Smooth muscle cell (in vitro differentiated cells): Measurements from ENCODE around the gene PRSS22. TPM values are rescaled to one million over a fixed set of nuclear protein-coding genes. Genes with fewer than 3 reads are reported as not detected.

ENCODE experiments used
- DNase-seq: peaks from one replicate; lab custom pipeline; 2025; ENCODE audit not compliant: unreplicated experiment; lab: John Stamatoyannopoulos, UW
- H2AFZ ChIP-seq: fragments of 200-600 bp; sonication (generic); 2 replicates; pipeline ENCODE4 v1.6.0; 2016; ENCODE audit warnings: antibody characterized with exemption, low read depth, mild to moderate bottlenecking
- H3F3A ChIP-seq: fragments of 200-600 bp; sonication (generic); 2 replicates; pipeline ENCODE4 v1.6.0; 2017; ENCODE audit warnings: antibody characterized with exemption, low read depth
- H3K27ac ChIP-seq: fragments of 200-600 bp; sonication (generic); 2 replicates; pipeline ENCODE4 v1.5.1; 2016; ENCODE audit warnings: low read depth, mild to moderate bottlenecking
- H3K27me3 ChIP-seq: fragments of 200-600 bp; sonication (generic); 2 replicates; pipeline ENCODE4 v1.6.1; 2016; ENCODE audit warnings: low read depth, mild to moderate bottlenecking
- H3K36me3 ChIP-seq: fragments of 200-600 bp; sonication (generic); 2 replicates; pipeline ENCODE4 v1.5.1; 2016; ENCODE audit warnings: low read depth
- H3K4me1 ChIP-seq: fragments of 200-600 bp; sonication (generic); 2 replicates; pipeline ENCODE4 v1.5.1; 2016; ENCODE audit warnings: low read depth
- H3K4me2 ChIP-seq: fragments of 200-600 bp; sonication (generic); 2 replicates; pipeline ENCODE4 v1.6.0; 2016; ENCODE audit warnings: mild to moderate bottlenecking
- H3K4me3 ChIP-seq: fragments of 200-600 bp; sonication (generic); 2 replicates; pipeline ENCODE4 v1.5.1; 2016; ENCODE audit warnings: mild to moderate bottlenecking
- H3K79me2 ChIP-seq: fragments of 200-600 bp; sonication (generic); 2 replicates; pipeline ENCODE4 v1.6.0; 2016; ENCODE audit warnings: low read depth, mild to moderate bottlenecking
- H3K9ac ChIP-seq: fragments of 200-600 bp; sonication (generic); 2 replicates; pipeline ENCODE4 v1.6.0; 2016; ENCODE audit warnings: low read depth
- H3K9me3 ChIP-seq: fragments of 200-600 bp; sonication (generic); replicated peaks from 2 replicates; pipeline ENCODE4 v1.5.1; 2016; ENCODE audit warnings: low read depth
- H4K20me1 ChIP-seq: fragments of 200-600 bp; sonication (generic); 2 replicates; pipeline ENCODE4 v1.6.0; 2016; ENCODE audit warnings: low read depth
- WGBS: methylation state at CpG from one replicate; pipeline ENCODE4 v1.1.7; 2016; ENCODE audit warnings: low lambda C conversion rate; 5-methylcytosine and 5-hydroxymethylcytosine counted together
- polyA plus RNA-seq: library from polyadenylated mRNA; unstranded; fragments of >200 nt; fragmentation: Nextera tagmentation; extraction: Ambion mirVana; gene quantifications from 2 replicates; pipeline ENCODE4 v1.2.1, GENCODE V29; 2016
- total RNA-seq: library from RNA; depleted of rRNA; stranded (reverse); fragments of >200 nt; gene quantifications from 2 replicates; pipeline ENCODE4 v1.2.3, GENCODE V29; 2014
- TF ChIP-seq, protein P1 (sequence below): fragments of 200-600 bp; sonication (generic); IDR thresholded peaks from 2 replicates; pipeline ENCODE4 v1.5.1; 2017; ENCODE audit warnings: borderline replicate concordance, mild to moderate bottlenecking, antibody characterized with exemption; ENCODE audit not compliant: insufficient read depth, poor library complexity, severe bottlenecking

PRSS22 gene
- total and polyA plus RNA-seq, 2 experiments from 2014 or later = 0.79 to 2.2 TPM

DNA sequence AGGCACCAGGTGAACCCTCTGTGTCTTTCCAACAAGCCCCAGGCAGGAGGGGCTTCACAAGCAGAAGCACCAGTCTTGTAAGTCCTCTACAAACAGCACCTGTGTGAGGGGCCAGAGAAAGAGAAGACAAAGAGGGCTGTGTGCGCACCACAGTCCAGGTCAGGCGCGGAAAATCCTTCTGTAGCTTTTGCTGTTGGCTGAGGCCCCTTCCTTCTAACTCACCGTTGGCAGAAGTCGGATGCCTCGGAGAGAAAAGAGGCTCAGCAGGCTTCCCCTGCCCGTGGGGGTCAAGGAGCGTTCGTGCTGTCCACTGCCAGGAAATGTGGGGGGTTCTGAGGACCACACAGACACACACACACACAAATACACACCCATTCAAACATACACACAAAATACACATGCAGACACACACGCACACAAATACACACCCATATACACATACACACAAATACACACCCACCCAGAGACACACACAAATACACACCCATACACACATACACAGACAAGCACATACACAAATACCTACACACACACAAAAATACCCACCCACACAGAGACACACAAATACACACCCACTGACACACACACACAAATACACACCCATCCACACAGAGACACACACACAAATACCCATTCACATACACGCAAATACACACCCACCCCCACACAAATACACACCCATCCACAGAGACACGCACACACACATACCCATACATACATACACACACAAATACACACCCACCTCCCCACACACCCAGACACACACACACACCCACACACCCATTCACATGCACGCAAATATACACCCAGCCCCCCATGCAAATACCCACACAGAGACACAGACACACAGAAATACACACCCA lies 21.1 kb downstream of the PRSS22 start:
- H2AFZ ChIP-seq = no peak overlapping the region
- H3K9me3 ChIP-seq = no peaks in the 10 kb centered on the region
- H3K4me1 ChIP-seq = no peaks in the 10 kb centered on the region
- peak overlapping the region; percentile 35 for H3K27ac ChIP-seq
- 89% methylated on average over 13 of the region's 13 CpGs for whole genome bisulfite sequencing
- H3K9ac ChIP-seq = no peak overlapping the region
- H3K4me2 ChIP-seq = no peak overlapping the region
- H4K20me1 ChIP-seq = no peaks in the 10 kb centered on the region
- no peaks in the 10 kb centered on the region for H3K79me2 ChIP-seq
- no peaks in the 10 kb centered on the region for H3K36me3 ChIP-seq
- TF ChIP-seq, protein P1, sequence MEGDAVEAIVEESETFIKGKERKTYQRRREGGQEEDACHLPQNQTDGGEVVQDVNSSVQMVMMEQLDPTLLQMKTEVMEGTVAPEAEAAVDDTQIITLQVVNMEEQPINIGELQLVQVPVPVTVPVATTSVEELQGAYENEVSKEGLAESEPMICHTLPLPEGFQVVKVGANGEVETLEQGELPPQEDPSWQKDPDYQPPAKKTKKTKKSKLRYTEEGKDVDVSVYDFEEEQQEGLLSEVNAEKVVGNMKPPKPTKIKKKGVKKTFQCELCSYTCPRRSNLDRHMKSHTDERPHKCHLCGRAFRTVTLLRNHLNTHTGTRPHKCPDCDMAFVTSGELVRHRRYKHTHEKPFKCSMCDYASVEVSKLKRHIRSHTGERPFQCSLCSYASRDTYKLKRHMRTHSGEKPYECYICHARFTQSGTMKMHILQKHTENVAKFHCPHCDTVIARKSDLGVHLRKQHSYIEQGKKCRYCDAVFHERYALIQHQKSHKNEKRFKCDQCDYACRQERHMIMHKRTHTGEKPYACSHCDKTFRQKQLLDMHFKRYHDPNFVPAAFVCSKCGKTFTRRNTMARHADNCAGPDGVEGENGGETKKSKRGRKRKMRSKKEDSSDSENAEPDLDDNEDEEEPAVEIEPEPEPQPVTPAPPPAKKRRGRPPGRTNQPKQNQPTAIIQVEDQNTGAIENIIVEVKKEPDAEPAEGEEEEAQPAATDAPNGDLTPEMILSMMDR = no peak
- no peak for DNase-seq
- no peaks in the 10 kb centered on the region for H3K27me3 ChIP-seq
- peaks cover 7% of the 10 kb centered on the region for H3F3A ChIP-seq
- no peak overlapping the region for H3K4me3 ChIP-seq

DNA sequence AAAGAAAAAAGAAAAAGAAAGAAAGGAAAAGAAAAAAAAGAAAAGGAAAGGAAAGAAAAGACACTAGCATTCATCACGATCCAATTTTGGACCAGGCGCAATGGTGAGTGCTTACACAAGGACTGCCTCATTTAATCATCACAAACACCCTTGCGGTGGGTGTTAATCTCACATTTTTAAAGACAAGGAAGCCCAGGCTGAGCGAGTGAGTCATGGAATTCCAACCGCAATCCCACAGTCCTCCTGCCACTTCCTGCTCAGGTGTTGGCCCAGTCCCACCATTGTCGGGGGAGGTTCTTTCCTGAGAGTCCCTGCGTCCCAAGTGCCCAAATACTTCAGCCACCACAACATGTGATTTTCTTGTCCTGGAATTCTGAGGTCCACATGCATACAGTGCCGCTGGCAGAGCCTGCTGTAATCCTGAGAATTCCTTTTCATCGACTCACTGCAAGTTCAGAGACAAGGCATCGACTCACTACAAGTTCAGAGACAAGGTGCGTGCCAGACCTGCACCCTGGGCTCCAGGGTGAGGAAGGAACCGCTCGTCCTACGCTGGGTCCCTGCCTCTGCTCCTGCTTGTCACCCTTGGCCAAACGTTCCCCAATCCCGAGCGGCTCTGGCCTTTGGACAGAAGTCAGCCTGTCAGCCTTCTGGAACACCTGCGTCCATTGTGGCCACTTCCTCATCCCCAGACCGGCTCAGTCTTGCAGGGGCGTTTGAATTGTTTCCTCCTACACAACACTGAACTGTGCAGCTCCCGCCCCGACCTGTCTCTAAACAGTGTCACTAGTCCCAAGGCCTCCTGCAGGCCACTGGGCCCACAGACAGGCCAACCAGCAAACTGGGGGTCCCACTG lies 22.1 kb downstream of the PRSS22 start:
- Histone ChIP-seq H3F3A (peaks cover 7% of the 10 kb centered on the region), H3K4me1 (no peaks in the 10 kb centered on the region), H3K4me2 (peak overlapping the region; percentile 69), H3K79me2 (no peaks in the 10 kb centered on the region), H4K20me1 (no peaks in the 10 kb centered on the region), H2AFZ (no peak overlapping the region), H3K27me3 (no peaks in the 10 kb centered on the region), H3K9me3 (no peaks in the 10 kb centered on the region), H3K36me3 (no peaks in the 10 kb centered on the region), H3K4me3 (no peak overlapping the region), H3K27ac (peak overlapping the region; percentile 44), H3K9ac (no peak overlapping the region)
- DNase-seq = no peak
- 26% methylated on average over 22 of the region's 22 CpGs for WGBS
- TF ChIP-seq, protein P1 = no peak

DNA sequence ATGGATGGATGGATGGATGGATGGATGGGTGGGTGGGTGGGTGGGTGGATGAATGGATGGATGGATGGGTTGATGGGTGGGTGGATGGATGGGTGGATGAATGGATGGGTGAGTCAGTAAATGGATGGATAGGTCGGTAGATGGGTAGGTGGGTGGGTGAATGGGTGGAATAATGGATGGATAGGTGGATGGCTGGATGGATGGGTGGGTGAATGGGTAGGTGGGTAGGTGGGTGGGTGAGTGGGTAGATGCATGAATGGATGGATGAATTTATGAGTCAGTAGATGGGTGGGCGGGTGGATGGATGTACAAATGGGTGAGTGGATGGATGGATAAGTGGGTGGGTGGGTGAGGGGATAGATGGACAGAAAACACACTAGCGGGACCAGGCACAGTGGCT lies 23.0 kb downstream of the PRSS22 start:
- TF ChIP-seq, protein P1 = no peak

More for the DNA sequence above, 23.0 kb downstream of the PRSS22 start:
- peaks cover 7% of the 10 kb centered on the region for H3F3A ChIP-seq
- no peak overlapping the region for H3K4me3 ChIP-seq
- peak overlapping the region; percentile 44 for H3K27ac ChIP-seq
- no peak overlapping the region for H3K9ac ChIP-seq
- no peak for DNase-seq
- no peaks in the 10 kb centered on the region for H3K36me3 ChIP-seq
- H3K4me2 ChIP-seq = peak overlapping the region; percentile 69
- H4K20me1 ChIP-seq = no peaks in the 10 kb centered on the region
- no peaks in the 10 kb centered on the region for H3K27me3 ChIP-seq
- no peaks in the 10 kb centered on the region for H3K9me3 ChIP-seq
- H2AFZ ChIP-seq = no peak overlapping the region
- no peaks in the 10 kb centered on the region for H3K4me1 ChIP-seq
- 100% methylated on average over 1 of the region's 3 CpGs for WGBS
- no peaks in the 10 kb centered on the region for H3K79me2 ChIP-seq
